GM12878 (cell line): ENCODE data around the gene TMEM151A. TPM values are rescaled to one million over a fixed set of nuclear protein-coding genes. Genes with fewer than 3 reads are reported as not detected.

Experiments used
- ATAC-seq: fragments of 200-7000 bp; cut with Tn5 transposase; 3 replicates; pipeline ENCODE4 v1.9.1; 2020; ENCODE audit warnings: mild to moderate bottlenecking, moderate library complexity
- BruUV-seq: library from RNA; stranded (reverse); fragments of 400-500 nt; replicated peaks from 2 replicates; lab custom pipeline; 2021; lab: Mats Ljungman, UMichigan
- CTCF ChIA-PET: fragments of 300-600 bp; sonication (Branson Sonifier 250); formaldehyde crosslinking; extraction: SDS; loops from one replicate; lab custom pipeline; 2021; ENCODE audit warnings: inconsistent platforms; lab: Yijun Ruan, JAX
- POLR2A ChIA-PET: fragments of 350-600 bp; formaldehyde crosslinking; extraction: SDS; loops from one replicate; lab custom pipeline; 2021; ENCODE audit warnings: inconsistent platforms; lab: Charles Lee
- RAD21 ChIA-PET: fragments of 300-600 bp; sonication (Branson Sonifier 250); formaldehyde crosslinking; loops from one replicate; lab custom pipeline; 2023; ENCODE audit warnings: antibody characterized with exemption; ENCODE audit not compliant: unreplicated experiment; lab: Charles Lee
- SMC1A ChIA-PET: fragments of 300-600 bp; sonication (Branson Sonifier 250); formaldehyde crosslinking; loops from one replicate; lab custom pipeline; 2023; ENCODE audit not compliant: unreplicated experiment, uncharacterized antibody; lab: Charles Lee
- DNase-seq: peaks from one replicate; pipeline ENCODE4 v3.0.0-alpha.2; 2011; ENCODE audit warnings: low read depth, low spot score
- FAIRE-seq: peaks from 3 replicates; lab custom pipeline; 2011; peaks lifted over from hg19 to GRCh38; lab: Jason Lieb, UNC
- H2AFZ ChIP-seq: 2 replicates; pipeline ENCODE4 v1.6.0; 2011; ENCODE audit warnings: low read depth, low read length, control low read depth; ENCODE audit not compliant: control insufficient read depth
- H3K27ac ChIP-seq: 2 replicates; pipeline ENCODE4 v1.5.1; 2011; ENCODE audit warnings: control low read depth; ENCODE audit not compliant: control insufficient read depth, insufficient read depth
- H3K27me3 ChIP-seq, 2 experiments: replicated peaks in 1 of 2; 2 replicates each; pipeline versions ENCODE4 v1.6.0 to v1.6.1; 2011; ENCODE audit warnings: low read length in 1 of 2; ENCODE audit not compliant: control insufficient read depth in 2 of 2, insufficient read depth in 2 of 2
- H3K36me3 ChIP-seq, 2 experiments: 2 replicates each; pipeline ENCODE4 v1.5.1; 2011; ENCODE audit warnings: low read length in 1 of 2; ENCODE audit not compliant: control insufficient read depth in 2 of 2, insufficient read depth in 2 of 2
- H3K4me1 ChIP-seq: 2 replicates; pipeline ENCODE4 v1.6.1; 2011; ENCODE audit warnings: mild to moderate bottlenecking, low read length, moderate library complexity, mixed read lengths; ENCODE audit not compliant: control insufficient read depth, insufficient read depth
- H3K4me2 ChIP-seq: 2 replicates; pipeline ENCODE4 v1.6.0; 2011; ENCODE audit warnings: control low read depth; ENCODE audit not compliant: control insufficient read depth, insufficient read depth
- H3K4me3 ChIP-seq: fragments of 200-600 bp; sonication (generic); 2 replicates; pipeline ENCODE4 v1.5.1; 2016
- H3K79me2 ChIP-seq: 2 replicates; pipeline ENCODE4 v1.6.0; 2011; ENCODE audit warnings: low read length; ENCODE audit not compliant: control insufficient read depth, insufficient read depth
- H3K9ac ChIP-seq: 2 replicates; pipeline ENCODE4 v1.8.0; 2011; ENCODE audit warnings: low read length, control low read depth, mixed read lengths; ENCODE audit not compliant: control insufficient read depth, insufficient read depth
- H3K9me3 ChIP-seq: replicated peaks from 3 replicates; pipeline ENCODE4 v1.5.1; 2011; ENCODE audit warnings: mild to moderate bottlenecking, low read length; ENCODE audit not compliant: control insufficient read depth, insufficient read depth
- H4K20me1 ChIP-seq: 2 replicates; pipeline ENCODE4 v1.6.0; 2011; ENCODE audit not compliant: control insufficient read depth, insufficient read depth
- CBFB ChIP-seq: IDR thresholded peaks from 2 replicates; pipeline ENCODE4 v1.6.1; 2016; ENCODE audit warnings: antibody characterized with exemption, low read depth
- CEBPB ChIP-seq, 2 experiments: fragments of 150-350 bp in 1 of 2; IDR thresholded peaks; 2 replicates each; pipeline ENCODE4 v1.6.1; 2012 to 2014; ENCODE audit warnings: low read depth in 2 of 2, low read length in 2 of 2, borderline replicate concordance in 1 of 2, inconsistent platforms in 1 of 2
- CHD1 ChIP-seq: IDR thresholded peaks from 2 replicates; pipeline ENCODE4 v1.6.1; 2012; ENCODE audit warnings: low read depth, low read length, improper control_type of control experiment
- EZH2 ChIP-seq: IDR thresholded peaks from 2 replicates; pipeline ENCODE4 v1.6.1; 2012; ENCODE audit warnings: low read depth, mild to moderate bottlenecking, control low read depth, inconsistent platforms, low read length, borderline replicate concordance; ENCODE audit not compliant: control insufficient read depth
- IKZF1 ChIP-seq: fragments of 450-650 bp; conservative IDR thresholded peaks from 2 replicates; pipeline ENCODE4 v1.6.1; 2017; ENCODE audit warnings: antibody characterized with exemption, mild to moderate bottlenecking
- MTA2 ChIP-seq: fragments of 450-650 bp; IDR thresholded peaks from 2 replicates; pipeline ENCODE4 v1.6.1; 2016; ENCODE audit warnings: low read depth, mild to moderate bottlenecking, moderate library complexity
- POLR2A ChIP-seq: IDR thresholded peaks from 2 replicates; pipeline ENCODE4 v1.6.1; 2011; ENCODE audit warnings: low read depth, mild to moderate bottlenecking, low read length
- POU2F2 ChIP-seq: IDR thresholded peaks from 3 replicates; pipeline ENCODE4 v1.6.1; 2011; ENCODE audit warnings: low read depth, mild to moderate bottlenecking, low read length, borderline replicate concordance
- SMAD1 ChIP-seq: fragments of 450-650 bp; IDR thresholded peaks from 2 replicates; pipeline ENCODE4 v1.6.1; 2018; ENCODE audit warnings: mild to moderate bottlenecking, low read depth; ENCODE audit not compliant: partially characterized antibody
- SP1 ChIP-seq: IDR thresholded peaks from one replicate; pipeline ENCODE4 v1.6.1; 2011; ENCODE audit warnings: low read depth, low read length
- STAT1 ChIP-seq: fragments of 450-650 bp; conservative IDR thresholded peaks from 2 replicates; pipeline ENCODE4 v1.6.1; 2014; ENCODE audit warnings: antibody characterized with exemption, mild to moderate bottlenecking
- YY1 ChIP-seq: IDR thresholded peaks from 2 replicates; pipeline ENCODE4 v1.6.1; 2011; ENCODE audit warnings: low read depth, mild to moderate bottlenecking, low read length
- ZBED1 ChIP-seq: IDR thresholded peaks from 2 replicates; pipeline ENCODE4 v1.6.1; 2016; ENCODE audit warnings: borderline replicate concordance
- WGBS: methylation state at CpG from one replicate; pipeline ENCODE4 v1.1.6; 2016; ENCODE audit warnings: low lambda C conversion rate; ENCODE audit not compliant: insufficient replicate concordance, insufficient coverage; ENCODE audit errors: missing lambda C conversion rate; 5-methylcytosine and 5-hydroxymethylcytosine counted together
- in situ Hi-C: fragments of 300-500 bp; cut with MboI; formaldehyde crosslinking; loops from 9 replicates; pipeline ENCODE4 v1.14.3; 2018; ENCODE audit warnings: mixed read lengths
- intact Hi-C: fragments of 100-400 bp; cut with micrococcal nuclease; formaldehyde crosslinking; loops from one replicate; pipeline ENCODE4 v1.14.2; 2022; ENCODE audit not compliant: unreplicated experiment
- polyA plus RNA-seq, 11 experiments: library from polyadenylated mRNA; depleted of rRNA in 4 of 11; unstranded in 6 of 11; stranded (reverse) in 5 of 11; fragments of >200 nt; fragmentation: Nextera tagmentation in 4 of 11; fragmentation: Illumina TruSeq in 1 of 11; extraction: Ambion mirVana in 4 of 11; extraction: Trizol in 1 of 11; gene quantifications; 1 replicate in 1 of 11; 2 replicates in 10 of 11; pipeline versions ENCODE4 v1.2.1 to v1.2.3, GENCODE V29; 2011 to 2016; ENCODE audit warnings: inconsistent platforms in 2 of 11, missing spikeins in 2 of 11, low read depth in 1 of 11
- total RNA-seq, 4 experiments: library from RNA; depleted of rRNA in 3 of 4; stranded (reverse); fragments of >200 nt in 3 of 4; fragmentation: Illumina TruSeq in 1 of 4; extraction: Trizol in 1 of 4; gene quantifications; 2 replicates each; pipeline versions ENCODE4 v1.2.1 to v1.2.3, GENCODE V29; 2013 to 2021
- TF ChIP-seq, protein P1 (sequence below): fragments of 450-650 bp; IDR thresholded peaks from 2 replicates; pipeline ENCODE4 v1.6.1; 2017; ENCODE audit warnings: mild to moderate bottlenecking, moderate library complexity
- TF ChIP-seq, protein P2 (sequence below): fragments of 450-650 bp; IDR thresholded peaks from 2 replicates; pipeline ENCODE4 v1.6.1; 2018; ENCODE audit warnings: borderline replicate concordance, mild to moderate bottlenecking; ENCODE audit not compliant: partially characterized antibody

The TMEM151A gene
- total and polyA plus RNA-seq, 10 of the 15 experiments (the other 5 are each of a cell fraction or from before 2014, with no cell fraction given) = not detected

DNA sequence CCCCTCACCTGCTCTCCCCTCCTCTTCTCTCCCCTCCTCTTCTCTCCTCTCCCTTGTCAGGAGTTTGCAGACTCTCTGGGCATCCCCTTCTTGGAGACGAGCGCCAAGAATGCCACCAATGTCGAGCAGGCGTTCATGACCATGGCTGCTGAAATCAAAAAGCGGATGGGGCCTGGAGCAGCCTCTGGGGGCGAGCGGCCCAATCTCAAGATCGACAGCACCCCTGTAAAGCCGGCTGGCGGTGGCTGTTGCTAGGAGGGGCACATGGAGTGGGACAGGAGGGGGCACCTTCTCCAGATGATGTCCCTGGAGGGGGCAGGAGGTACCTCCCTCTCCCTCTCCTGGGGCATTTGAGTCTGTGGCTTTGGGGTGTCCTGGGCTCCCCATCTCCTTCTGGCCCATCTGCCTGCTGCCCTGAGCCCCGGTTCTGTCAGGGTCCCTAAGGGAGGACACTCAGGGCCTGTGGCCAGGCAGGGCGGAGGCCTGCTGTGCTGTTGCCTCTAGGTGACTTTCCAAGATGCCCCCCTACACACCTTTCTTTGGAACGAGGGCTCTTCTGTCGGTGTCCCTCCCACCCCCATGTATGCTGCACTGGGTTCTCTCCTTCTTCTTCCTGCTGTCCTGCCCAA is 15.6 kb upstream of the TMEM151A start:
- in situ Hi-C loops = no loop called here
- ChIA-PET CTCF (no interaction called here), SMC1A (no interaction called here), RAD21 (no interaction called here), POLR2A (no interaction called here)
- peaks cover 20 to 32% of the 10 kb centered on the region in 2 experiments for H3K36me3 ChIP-seq
- intact Hi-C loops = no loop called here
- no peak overlapping the region for H3K4me2 ChIP-seq
- 98% methylated on average over 14 of the region's 14 CpGs for WGBS
- ATAC-seq = no peak
- no peak overlapping the region for H3K4me3 ChIP-seq
- H3K9ac ChIP-seq = no peak overlapping the region
- peaks cover 1% of the 10 kb centered on the region for H3K79me2 ChIP-seq
- H4K20me1 ChIP-seq = no peaks in the 10 kb centered on the region
- no peaks in the 10 kb centered on the region for H3K27me3 ChIP-seq
- TSS peak; percentile 10 for BruUV-seq
- no peaks in the 10 kb centered on the region for H3K9me3 ChIP-seq
- H3K4me1 ChIP-seq = peaks cover 5% of the 10 kb centered on the region
- H3K27ac ChIP-seq = no peak overlapping the region
- no peak for FAIRE-seq
- no peak for DNase-seq
- no peak overlapping the region for H2AFZ ChIP-seq
- TF ChIP-seq POLR2A (no peak), ZBED1 (no peak), POU2F2 (no peak), CBFB (no peak), SMAD1 (no peak), YY1 (no peak), MTA2 (no peak), STAT1 (no peak), CHD1 (no peak), SP1 (no peak), EZH2 (no peak), IKZF1 (no peak), CEBPB (IDR thresholded peaks at IDR 0.05; ENCODE audit: borderline replicate concordance in 1 of 2, low read depth in 2 of 2, low read length in 2 of 2) (no peak)
- TF ChIP-seq, protein P1, sequence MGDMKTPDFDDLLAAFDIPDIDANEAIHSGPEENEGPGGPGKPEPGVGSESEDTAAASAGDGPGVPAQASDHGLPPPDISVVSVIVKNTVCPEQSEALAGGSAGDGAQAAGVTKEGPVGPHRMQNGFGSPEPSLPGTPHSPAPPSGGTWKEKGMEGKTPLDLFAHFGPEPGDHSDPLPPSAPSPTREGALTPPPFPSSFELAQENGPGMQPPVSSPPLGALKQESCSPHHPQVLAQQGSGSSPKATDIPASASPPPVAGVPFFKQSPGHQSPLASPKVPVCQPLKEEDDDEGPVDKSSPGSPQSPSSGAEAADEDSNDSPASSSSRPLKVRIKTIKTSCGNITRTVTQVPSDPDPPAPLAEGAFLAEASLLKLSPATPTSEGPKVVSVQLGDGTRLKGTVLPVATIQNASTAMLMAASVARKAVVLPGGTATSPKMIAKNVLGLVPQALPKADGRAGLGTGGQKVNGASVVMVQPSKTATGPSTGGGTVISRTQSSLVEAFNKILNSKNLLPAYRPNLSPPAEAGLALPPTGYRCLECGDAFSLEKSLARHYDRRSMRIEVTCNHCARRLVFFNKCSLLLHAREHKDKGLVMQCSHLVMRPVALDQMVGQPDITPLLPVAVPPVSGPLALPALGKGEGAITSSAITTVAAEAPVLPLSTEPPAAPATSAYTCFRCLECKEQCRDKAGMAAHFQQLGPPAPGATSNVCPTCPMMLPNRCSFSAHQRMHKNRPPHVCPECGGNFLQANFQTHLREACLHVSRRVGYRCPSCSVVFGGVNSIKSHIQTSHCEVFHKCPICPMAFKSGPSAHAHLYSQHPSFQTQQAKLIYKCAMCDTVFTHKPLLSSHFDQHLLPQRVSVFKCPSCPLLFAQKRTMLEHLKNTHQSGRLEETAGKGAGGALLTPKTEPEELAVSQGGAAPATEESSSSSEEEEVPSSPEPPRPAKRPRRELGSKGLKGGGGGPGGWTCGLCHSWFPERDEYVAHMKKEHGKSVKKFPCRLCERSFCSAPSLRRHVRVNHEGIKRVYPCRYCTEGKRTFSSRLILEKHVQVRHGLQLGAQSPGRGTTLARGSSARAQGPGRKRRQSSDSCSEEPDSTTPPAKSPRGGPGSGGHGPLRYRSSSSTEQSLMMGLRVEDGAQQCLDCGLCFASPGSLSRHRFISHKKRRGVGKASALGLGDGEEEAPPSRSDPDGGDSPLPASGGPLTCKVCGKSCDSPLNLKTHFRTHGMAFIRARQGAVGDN = no peak
- TF ChIP-seq, protein P2, sequence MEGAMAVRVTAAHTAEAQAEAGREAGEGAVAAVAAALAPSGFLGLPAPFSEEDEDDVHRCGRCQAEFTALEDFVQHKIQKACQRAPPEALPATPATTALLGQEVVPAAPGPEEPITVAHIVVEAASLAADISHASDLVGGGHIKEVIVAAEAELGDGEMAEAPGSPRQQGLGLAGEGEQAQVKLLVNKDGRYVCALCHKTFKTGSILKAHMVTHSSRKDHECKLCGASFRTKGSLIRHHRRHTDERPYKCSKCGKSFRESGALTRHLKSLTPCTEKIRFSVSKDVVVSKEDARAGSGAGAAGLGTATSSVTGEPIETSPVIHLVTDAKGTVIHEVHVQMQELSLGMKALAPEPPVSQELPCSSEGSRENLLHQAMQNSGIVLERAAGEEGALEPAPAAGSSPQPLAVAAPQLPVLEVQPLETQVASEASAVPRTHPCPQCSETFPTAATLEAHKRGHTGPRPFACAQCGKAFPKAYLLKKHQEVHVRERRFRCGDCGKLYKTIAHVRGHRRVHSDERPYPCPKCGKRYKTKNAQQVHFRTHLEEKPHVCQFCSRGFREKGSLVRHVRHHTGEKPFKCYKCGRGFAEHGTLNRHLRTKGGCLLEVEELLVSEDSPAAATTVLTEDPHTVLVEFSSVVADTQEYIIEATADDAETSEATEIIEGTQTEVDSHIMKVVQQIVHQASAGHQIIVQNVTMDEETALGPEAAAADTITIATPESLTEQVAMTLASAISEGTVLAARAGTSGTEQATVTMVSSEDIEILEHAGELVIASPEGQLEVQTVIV = no peak
